HepG2 (cell line): ENCODE measurements around the gene POFUT2. TPM values are rescaled to one million over a fixed set of nuclear protein-coding genes. Genes with fewer than 3 reads are reported as not detected.
A peak's percentile ranks its signal among the peaks of the same experiment; 100 is the strongest.

Source experiments
- ATF7-NPFF ChIP-seq: sonication (generic); formaldehyde crosslinking; IDR thresholded peaks from 2 replicates; pipeline ENCODE4 v1.8.1; 2023; ENCODE audit warnings: mild to moderate bottlenecking, low read depth, missing genetic modification reagents, moderate library complexity
- ERF ChIP-seq: IDR thresholded peaks from 2 replicates; pipeline ENCODE4 v1.6.1; 2018; ENCODE audit warnings: missing biosample characterization, missing genetic modification reagents
- FOXO1 ChIP-seq: sonication (generic); formaldehyde crosslinking; IDR thresholded peaks from 2 replicates; pipeline ENCODE4 v1.4.0; 2020; ENCODE audit warnings: missing genetic modification reagents
- JUNB ChIP-seq: sonication (generic); formaldehyde crosslinking; IDR thresholded peaks from 2 replicates; pipeline ENCODE4 v1.8.0; 2022; ENCODE audit warnings: missing genetic modification reagents, mild to moderate bottlenecking, borderline replicate concordance
- KMT2A ChIP-seq: sonication (generic); formaldehyde crosslinking; IDR thresholded peaks from 2 replicates; pipeline ENCODE4 v1.4.0; 2020; ENCODE audit warnings: missing genetic modification reagents
- PHF21A ChIP-seq: sonication (generic); formaldehyde crosslinking; IDR thresholded peaks from 2 replicates; pipeline ENCODE4 v1.5.0; 2020; ENCODE audit warnings: mild to moderate bottlenecking, missing genetic modification reagents
- POLR2G ChIP-seq: fragments of 200-400 bp; formaldehyde crosslinking; IDR thresholded peaks from 2 replicates; pipeline ENCODE4 v1.6.1; 2018; ENCODE audit warnings: mild to moderate bottlenecking, low read depth, low read length, moderate library complexity
- PRMT3 ChIP-seq: sonication (generic); formaldehyde crosslinking; IDR thresholded peaks from 2 replicates; pipeline ENCODE4 v1.8.1; 2022; ENCODE audit warnings: low read depth, mild to moderate bottlenecking, moderate library complexity, missing genetic modification reagents, borderline replicate concordance
- REXO4 ChIP-seq: sonication (generic); formaldehyde crosslinking; IDR thresholded peaks from 2 replicates; pipeline ENCODE4 v1.8.0; 2022; ENCODE audit warnings: missing genetic modification reagents, mild to moderate bottlenecking, borderline replicate concordance
- SNAPC2 ChIP-seq: sonication (generic); formaldehyde crosslinking; IDR thresholded peaks from 2 replicates; pipeline ENCODE4 v1.8.1; 2022; ENCODE audit warnings: mild to moderate bottlenecking, missing genetic modification reagents
- TCF7 ChIP-seq: sonication (generic); IDR thresholded peaks from 2 replicates; pipeline ENCODE4 v1.6.1; 2016; ENCODE audit warnings: antibody characterized with exemption, low read depth
- ZBTB38 ChIP-seq: sonication (generic); formaldehyde crosslinking; IDR thresholded peaks from 2 replicates; pipeline ENCODE4 v1.5.1; 2020; ENCODE audit warnings: mild to moderate bottlenecking, missing genetic modification reagents
- ZBTB7B ChIP-seq: sonication (generic); formaldehyde crosslinking; IDR thresholded peaks from 2 replicates; pipeline ENCODE4 v1.4.0; 2020; ENCODE audit warnings: missing genetic modification reagents
- ZNF382 ChIP-seq: sonication (generic); formaldehyde crosslinking; IDR thresholded peaks from 2 replicates; pipeline ENCODE4 v1.5.0; 2020; ENCODE audit warnings: missing genetic modification reagents, mild to moderate bottlenecking, borderline replicate concordance
- ZNF772 ChIP-seq: sonication (generic); formaldehyde crosslinking; IDR thresholded peaks from 2 replicates; pipeline ENCODE4 v1.5.0; 2020; ENCODE audit warnings: mild to moderate bottlenecking, missing genetic modification reagents
- ZNF782 ChIP-seq: sonication (generic); formaldehyde crosslinking; IDR thresholded peaks from 2 replicates; pipeline ENCODE4 v1.4.0; 2020; ENCODE audit warnings: missing genetic modification reagents, mild to moderate bottlenecking, borderline replicate concordance
- ZSCAN21 ChIP-seq: sonication (generic); formaldehyde crosslinking; IDR thresholded peaks from 2 replicates; pipeline ENCODE4 v1.8.0; 2022; ENCODE audit warnings: mild to moderate bottlenecking, missing genetic modification reagents, moderate library complexity, borderline replicate concordance
- polyA plus RNA-seq, 8 experiments: library from polyadenylated mRNA; depleted of rRNA in 3 of 8; stranded (reverse) in 7 of 8; unstranded in 1 of 8; fragments of >200 nt; fragmentation: Illumina TruSeq in 4 of 8; extraction: Trizol in 4 of 8; gene quantifications; 2 replicates each; pipeline versions ENCODE4 v1.2.1 to v1.2.3, GENCODE V29; 2011 to 2016; ENCODE audit warnings: low read depth in 4 of 8, missing spikeins in 1 of 8, mixed read lengths in 1 of 8; ENCODE audit not compliant: insufficient read depth in 1 of 8
- total RNA-seq, 5 experiments: library from RNA; depleted of rRNA; stranded (reverse); fragments of >200 nt; fragmentation: Illumina TruSeq; extraction: Trizol; gene quantifications; 2 replicates each; pipeline ENCODE4 v1.2.3, GENCODE V29; 2016; ENCODE audit warnings: low read depth in 1 of 5
- TF ChIP-seq, protein P1 (sequence below): sonication (generic); formaldehyde crosslinking; IDR thresholded peaks from 2 replicates; pipeline ENCODE4 v1.4.0; 2020; ENCODE audit warnings: low read depth, missing genetic modification reagents
- TF ChIP-seq, protein P2 (sequence below): sonication (generic); formaldehyde crosslinking; IDR thresholded peaks from 2 replicates; pipeline ENCODE4 v1.4.0; 2020; ENCODE audit warnings: missing genetic modification reagents
- TF ChIP-seq, protein P3 (sequence below): sonication (generic); formaldehyde crosslinking; IDR thresholded peaks from 2 replicates; pipeline ENCODE4 v1.4.0; 2020; ENCODE audit warnings: missing genetic modification reagents, mild to moderate bottlenecking, borderline replicate concordance

The POFUT2 gene
- total and polyA plus RNA-seq, 2 of the 13 experiments (the other 11 are each of a cell fraction or from before 2014, with no cell fraction given): 22.8 to 24.0 TPM

DNA sequence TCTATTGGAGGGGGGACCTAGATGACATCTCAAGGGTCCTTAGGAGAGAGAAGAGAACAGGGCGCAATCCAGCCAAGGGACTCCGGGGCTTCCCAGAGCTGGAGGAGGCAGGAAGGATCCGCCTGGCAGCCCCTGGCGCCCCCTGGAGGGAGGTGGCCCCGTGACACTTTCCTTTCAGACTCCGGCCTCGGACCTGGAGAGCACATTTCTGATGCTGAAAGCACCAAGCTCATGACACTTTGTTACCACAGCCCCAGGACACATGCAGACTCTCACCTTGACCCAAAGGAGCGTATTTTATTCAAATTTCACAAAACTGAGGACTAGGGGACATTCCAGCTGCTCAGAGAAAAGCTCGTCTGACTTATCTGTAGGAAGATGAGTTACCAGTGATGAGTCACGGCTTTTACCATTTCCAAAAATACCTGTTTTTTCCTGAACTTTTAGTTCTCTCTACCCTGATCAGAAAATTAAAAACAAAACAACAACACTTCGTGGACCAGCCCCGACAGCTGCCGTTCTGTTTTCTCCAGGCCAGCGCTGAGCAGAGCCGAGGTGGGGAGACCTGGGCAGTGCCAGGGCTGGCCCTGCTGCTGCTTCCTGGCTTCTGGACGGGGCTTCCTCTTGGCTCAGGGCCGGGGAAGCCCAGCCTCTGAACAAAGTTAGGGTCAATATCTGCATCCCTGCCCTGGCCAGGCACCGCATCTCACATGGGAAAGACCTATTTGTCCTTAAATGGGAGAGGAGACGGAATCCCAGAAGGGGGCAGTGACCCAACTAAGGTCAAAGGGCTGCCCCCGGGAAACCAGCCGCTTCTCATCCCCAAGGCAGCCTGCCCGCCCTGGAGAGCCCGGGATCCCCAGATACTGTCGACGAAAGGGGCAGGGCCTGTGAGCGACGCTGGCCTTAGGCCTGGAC lies 21.6 kb upstream of the POFUT2 start (continued):
- TF ChIP-seq, protein P1, sequence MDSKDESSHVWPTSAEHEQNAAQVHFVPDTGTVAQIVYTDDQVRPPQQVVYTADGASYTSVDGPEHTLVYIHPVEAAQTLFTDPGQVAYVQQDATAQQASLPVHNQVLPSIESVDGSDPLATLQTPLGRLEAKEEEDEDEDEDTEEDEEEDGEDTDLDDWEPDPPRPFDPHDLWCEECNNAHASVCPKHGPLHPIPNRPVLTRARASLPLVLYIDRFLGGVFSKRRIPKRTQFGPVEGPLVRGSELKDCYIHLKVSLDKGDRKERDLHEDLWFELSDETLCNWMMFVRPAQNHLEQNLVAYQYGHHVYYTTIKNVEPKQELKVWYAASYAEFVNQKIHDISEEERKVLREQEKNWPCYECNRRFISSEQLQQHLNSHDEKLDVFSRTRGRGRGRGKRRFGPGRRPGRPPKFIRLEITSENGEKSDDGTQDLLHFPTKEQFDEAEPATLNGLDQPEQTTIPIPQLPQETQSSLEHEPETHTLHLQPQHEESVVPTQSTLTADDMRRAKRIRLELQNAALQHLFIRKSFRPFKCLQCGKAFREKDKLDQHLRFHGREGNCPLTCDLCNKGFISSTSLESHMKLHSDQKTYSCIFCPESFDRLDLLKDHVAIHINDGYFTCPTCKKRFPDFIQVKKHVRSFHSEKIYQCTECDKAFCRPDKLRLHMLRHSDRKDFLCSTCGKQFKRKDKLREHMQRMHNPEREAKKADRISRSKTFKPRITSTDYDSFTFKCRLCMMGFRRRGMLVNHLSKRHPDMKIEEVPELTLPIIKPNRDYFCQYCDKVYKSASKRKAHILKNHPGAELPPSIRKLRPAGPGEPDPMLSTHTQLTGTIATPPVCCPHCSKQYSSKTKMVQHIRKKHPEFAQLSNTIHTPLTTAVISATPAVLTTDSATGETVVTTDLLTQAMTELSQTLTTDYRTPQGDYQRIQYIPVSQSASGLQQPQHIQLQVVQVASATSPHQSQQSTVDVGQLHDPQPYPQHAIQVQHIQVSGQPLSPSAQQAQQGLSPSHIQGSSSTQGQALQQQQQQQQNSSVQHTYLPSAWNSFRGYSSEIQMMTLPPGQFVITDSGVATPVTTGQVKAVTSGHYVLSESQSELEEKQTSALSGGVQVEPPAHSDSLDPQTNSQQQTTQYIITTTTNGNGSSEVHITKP (CRISPR knock-in tag): no peak
- TF ChIP-seq, protein P2, sequence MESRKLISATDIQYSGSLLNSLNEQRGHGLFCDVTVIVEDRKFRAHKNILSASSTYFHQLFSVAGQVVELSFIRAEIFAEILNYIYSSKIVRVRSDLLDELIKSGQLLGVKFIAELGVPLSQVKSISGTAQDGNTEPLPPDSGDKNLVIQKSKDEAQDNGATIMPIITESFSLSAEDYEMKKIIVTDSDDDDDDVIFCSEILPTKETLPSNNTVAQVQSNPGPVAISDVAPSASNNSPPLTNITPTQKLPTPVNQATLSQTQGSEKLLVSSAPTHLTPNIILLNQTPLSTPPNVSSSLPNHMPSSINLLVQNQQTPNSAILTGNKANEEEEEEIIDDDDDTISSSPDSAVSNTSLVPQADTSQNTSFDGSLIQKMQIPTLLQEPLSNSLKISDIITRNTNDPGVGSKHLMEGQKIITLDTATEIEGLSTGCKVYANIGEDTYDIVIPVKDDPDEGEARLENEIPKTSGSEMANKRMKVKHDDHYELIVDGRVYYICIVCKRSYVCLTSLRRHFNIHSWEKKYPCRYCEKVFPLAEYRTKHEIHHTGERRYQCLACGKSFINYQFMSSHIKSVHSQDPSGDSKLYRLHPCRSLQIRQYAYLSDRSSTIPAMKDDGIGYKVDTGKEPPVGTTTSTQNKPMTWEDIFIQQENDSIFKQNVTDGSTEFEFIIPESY (CRISPR knock-in tag): peak; percentile 6; the same call in 1 of the 2 replicates
- TF ChIP-seq ZNF382 (CRISPR knock-in tag) (no peak), PHF21A (CRISPR knock-in tag) (no peak), ERF (CRISPR knock-in tag) (no peak; the same call in 1 of the 2 replicates), PRMT3 (no peak), ZNF772 (CRISPR knock-in tag) (no peak; the same call in 1 of the 2 replicates), ZNF782 (no peak), REXO4 (CRISPR knock-in tag) (no peak), ZSCAN21 (CRISPR knock-in tag) (no peak), JUNB (CRISPR knock-in tag) (no peak), KMT2A (CRISPR knock-in tag) (no peak), ZBTB38 (CRISPR knock-in tag) (no peak), POLR2G (no peak; the same call in 1 of the 2 replicates), FOXO1 (CRISPR knock-in tag) (no peak; the same call in 1 of the 2 replicates), TCF7 (no peak), SNAPC2 (CRISPR knock-in tag) (no peak), ZBTB7B (CRISPR knock-in tag) (no peak), ATF7-NPFF (CRISPR knock-in tag) (no peak)
- TF ChIP-seq, protein P3, sequence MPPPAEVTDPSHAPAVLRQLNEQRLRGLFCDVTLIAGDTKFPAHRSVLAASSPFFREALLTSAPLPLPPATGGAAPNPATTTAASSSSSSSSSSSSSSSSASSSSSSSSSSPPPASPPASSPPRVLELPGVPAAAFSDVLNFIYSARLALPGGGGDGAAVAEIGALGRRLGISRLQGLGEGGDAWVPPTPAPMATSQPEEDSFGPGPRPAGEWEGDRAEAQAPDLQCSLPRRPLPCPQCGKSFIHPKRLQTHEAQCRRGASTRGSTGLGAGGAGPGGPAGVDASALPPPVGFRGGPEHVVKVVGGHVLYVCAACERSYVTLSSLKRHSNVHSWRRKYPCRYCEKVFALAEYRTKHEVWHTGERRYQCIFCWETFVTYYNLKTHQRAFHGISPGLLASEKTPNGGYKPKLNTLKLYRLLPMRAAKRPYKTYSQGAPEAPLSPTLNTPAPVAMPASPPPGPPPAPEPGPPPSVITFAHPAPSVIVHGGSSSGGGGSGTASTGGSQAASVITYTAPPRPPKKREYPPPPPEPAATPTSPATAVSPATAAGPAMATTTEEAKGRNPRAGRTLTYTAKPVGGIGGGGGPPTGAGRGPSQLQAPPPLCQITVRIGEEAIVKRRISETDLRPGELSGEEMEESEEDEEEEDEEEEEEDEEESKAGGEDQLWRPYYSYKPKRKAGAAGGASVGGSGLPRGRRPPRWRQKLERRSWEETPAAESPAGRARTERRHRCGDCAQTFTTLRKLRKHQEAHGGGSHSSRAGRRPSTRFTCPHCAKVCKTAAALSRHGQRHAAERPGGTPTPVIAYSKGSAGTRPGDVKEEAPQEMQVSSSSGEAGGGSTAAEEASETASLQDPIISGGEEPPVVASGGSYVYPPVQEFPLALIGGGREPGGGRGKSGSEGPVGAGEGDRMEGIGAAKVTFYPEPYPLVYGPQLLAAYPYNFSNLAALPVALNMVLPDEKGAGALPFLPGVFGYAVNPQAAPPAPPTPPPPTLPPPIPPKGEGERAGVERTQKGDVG: no peak
